ENCODE data around the gene REV3L. TPM values are rescaled to one million over a fixed set of nuclear protein-coding genes. Genes with fewer than 3 reads are reported as not detected.

The REV3L gene
- total RNA-seq, 1 experiment from 2014 or later, result 5.3 TPM

GRCh38 chr6:111258615-111259088 is 224.4 kb downstream of the REV3L start:
- Histone ChIP-seq H2BK120ac (ENCODE audit: low read depth, low read length, poor library complexity, severe bottlenecking) (no peak overlapping the region), H3K27ac (ENCODE audit: insufficient read length, low read depth, low read length) (no peak overlapping the region), H3K4me1 (ENCODE audit: insufficient read depth, low read length) (peaks cover 3% of the 10 kb centered on the region; the same call in 1 of the 2 replicates), H3K18ac (ENCODE audit: insufficient read length, low read depth, low read length) (no peak overlapping the region), H2AK5ac (ENCODE audit: insufficient read length, low read length) (no peak overlapping the region), H3K79me1 (ENCODE audit: insufficient read depth, low read depth, low read length, poor library complexity, severe bottlenecking) (peaks cover 2% of the 10 kb centered on the region), H2BK20ac (ENCODE audit: low read depth, low read length, poor library complexity, severe bottlenecking) (no peak overlapping the region), H2BK15ac (ENCODE audit: low read depth, low read length) (no peak overlapping the region), H2BK12ac (ENCODE audit: insufficient read length, low read depth, low read length) (no peak overlapping the region), H2BK5ac (ENCODE audit: insufficient read length, low read length) (no peak overlapping the region), H2AFZ (ENCODE audit: low read length) (no peak overlapping the region), H3K79me2 (ENCODE audit: insufficient read depth, low read length) (no peaks in the 10 kb centered on the region), H4K8ac (replicated peaks; ENCODE audit: insufficient read length, low read depth, low read length) (no peak overlapping the region), H3K9ac (ENCODE audit: extremely low read depth, insufficient read length, low read length) (no peak overlapping the region), H3K4ac (ENCODE audit: low read depth, low read length) (no peak overlapping the region), H3K27me3 (ENCODE audit: insufficient read depth, low read length) (no peaks in the 10 kb centered on the region), H3K56ac (ENCODE audit: insufficient read length, low read depth, low read length) (no peak overlapping the region), H4K20me1 (ENCODE audit: control insufficient read depth, insufficient read depth, insufficient read length) (no peaks in the 10 kb centered on the region), H3K14ac (ENCODE audit: insufficient read depth, low read length) (no peak overlapping the region), H3K23me2 (ENCODE audit: insufficient read length, low read depth, low read length, poor library complexity, severe bottlenecking) (peaks cover 3% of the 10 kb centered on the region), H3K23ac (ENCODE audit: insufficient read length, low read depth, low read length) (no peak overlapping the region), H3K9me3 (ENCODE audit: control insufficient read depth, low read depth, low read length) (no peaks in the 10 kb centered on the region), H3T11ph (ENCODE audit: low read length) (no peak overlapping the region), H4K91ac (ENCODE audit: insufficient read length, low read depth, low read length) (no peak overlapping the region), H3K4me2 (ENCODE audit: insufficient read depth, insufficient read length, low read length) (peak overlapping the region; percentile 14), H4K5ac (ENCODE audit: insufficient read length, low read depth, low read length) (no peak overlapping the region)
- WGBS (ENCODE audit: extremely low coverage, insufficient read length, low lambda C conversion rate), result no CpG with 5 or more reads among the region's 18 CpGs
- TF ChIP-seq CTCF (conservative IDR thresholded peaks at IDR 0.05), result no peak
- Mint-ChIP-seq H3K27me3 (ENCODE audit: low read depth) (no peaks in the 10 kb centered on the region), H3K9me3 (no peaks in the 10 kb centered on the region), H3K4me1 (peaks cover 43% of the 10 kb centered on the region in 2 experiments), H3K36me3 (ENCODE audit: insufficient read depth in 1 of 3, low read depth in 3 of 3) (peaks cover 0 to 1% (median 1%) of the 10 kb centered on the region in 3 experiments; a peak in 4 of 7 replicates), H3K27ac (peak overlapping the region in 1 of 3 experiments; percentile 8; a peak in 3 of 7 replicates), H3K4me3 (peak overlapping the region; percentile 73 to 81; a peak in 4 of 5 replicates)
- DNase-seq, result no peak

All from H9 (cell line).